Measurements from ENCODE around the gene LPCAT1. TPM values are rescaled to one million over a fixed set of nuclear protein-coding genes. Genes with fewer than 3 reads are reported as not detected.

The LPCAT1 gene
- total RNA-seq, 2 donors from 2014 or later = 17.5 to 22.7 TPM

DNA sequence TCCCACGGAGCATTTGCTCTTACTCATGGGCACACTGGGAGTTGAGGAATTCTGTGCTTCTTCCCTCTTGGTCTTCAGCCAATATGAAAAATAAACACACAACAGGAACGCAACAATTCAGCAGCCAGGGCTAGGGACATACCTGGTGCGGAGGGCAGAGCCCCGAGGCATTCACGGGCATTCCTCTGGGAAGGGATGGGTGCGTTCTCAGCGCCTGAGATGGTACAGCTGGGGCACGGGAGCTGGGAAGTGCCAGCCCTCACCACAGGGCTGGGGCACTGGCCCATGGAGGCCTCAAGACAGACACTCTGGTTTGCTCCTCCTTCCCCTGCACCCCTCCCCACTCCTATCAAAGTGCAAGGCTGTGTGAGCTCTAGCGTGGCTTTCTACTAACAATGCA is 80.6 kb downstream of the LPCAT1 start:
- DNase-seq (no peak), ATAC-seq (no peak)
- intact Hi-C loops (cut with DNase I) = no loop called here

DNA sequence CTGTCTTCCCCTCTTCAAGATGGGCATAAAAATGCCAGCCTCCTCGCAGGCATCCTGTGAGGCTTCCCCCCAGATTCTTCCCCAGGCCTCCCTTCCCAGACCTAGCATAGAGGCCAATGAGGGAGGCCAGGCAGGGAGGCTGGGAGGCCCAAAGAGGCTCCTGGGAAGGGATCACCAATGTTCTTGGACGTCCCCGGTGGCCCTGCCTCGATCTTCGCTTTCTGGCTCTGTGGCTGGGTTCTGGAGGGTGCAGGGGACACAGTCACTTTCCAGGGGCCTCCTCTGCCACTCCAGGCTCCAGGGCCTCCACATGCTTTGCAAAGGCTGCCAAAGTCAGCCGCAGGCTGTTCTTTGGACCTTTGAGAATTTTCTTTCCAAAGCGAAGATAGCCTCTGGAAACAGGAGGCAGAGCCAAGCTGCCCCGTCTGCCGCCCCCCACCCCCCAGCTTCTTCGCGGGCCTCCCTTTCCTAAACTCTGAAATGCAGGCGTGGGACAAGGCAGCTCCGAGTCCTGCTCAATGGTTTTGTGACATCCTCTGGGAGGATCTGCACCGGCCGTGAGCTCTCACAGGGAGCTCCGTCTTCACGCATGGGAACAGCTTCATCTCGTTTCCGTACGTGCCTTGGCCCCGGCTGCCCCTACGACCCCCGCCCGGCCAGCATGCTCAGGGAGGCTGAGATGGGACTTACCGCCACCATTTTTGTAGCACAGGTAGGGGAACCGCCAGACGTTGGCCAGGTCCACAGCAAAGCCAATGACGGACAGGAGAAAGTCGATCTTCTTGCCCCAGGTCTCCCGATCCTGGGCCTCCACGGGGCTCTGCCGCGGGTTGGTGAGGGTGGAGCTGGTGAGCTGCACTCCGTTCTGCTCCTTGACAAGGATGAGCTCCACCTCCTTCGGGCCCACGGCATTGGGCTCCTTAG is 81.3 kb downstream of the LPCAT1 start:
- DNase-seq = no peak
- intact Hi-C loops (cut with DNase I) = no loop called here
- no peak for ATAC-seq

DNA sequence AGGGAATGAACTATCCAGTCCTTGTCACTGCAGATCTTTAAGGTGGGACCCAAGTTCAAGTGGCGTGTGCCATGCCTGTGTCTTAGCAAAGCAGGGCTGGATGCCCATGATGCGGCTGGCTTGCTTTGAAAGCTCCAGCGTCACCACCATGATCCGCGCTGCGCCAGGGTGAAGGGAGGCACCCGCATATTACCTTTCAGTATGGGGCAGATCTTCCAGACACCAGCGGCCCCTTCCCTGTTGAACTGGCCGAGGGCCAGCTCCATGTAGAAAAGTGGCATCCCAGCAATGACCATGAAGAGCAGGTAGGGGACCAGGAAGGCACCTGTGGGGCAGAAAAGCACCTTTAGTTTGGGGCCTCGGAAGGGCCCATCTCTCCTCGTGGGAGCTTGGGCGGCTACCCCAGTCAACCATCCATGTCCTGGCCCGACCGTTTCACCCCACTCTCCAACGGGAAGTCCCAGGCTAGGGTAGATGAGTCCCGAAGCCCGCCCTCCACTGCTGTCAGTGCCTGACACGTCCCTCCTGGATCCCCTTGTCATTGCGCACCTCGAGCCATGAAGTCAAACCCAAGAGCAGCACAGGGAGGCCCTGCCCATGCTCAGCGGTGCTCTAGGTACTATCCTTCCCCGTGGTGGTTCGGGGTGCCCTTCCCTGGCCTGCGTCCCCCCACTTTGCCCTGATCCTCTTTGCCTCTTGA is 82.4 kb downstream of the LPCAT1 start:
- ATAC-seq (no peak), DNase-seq (no peak)
- intact Hi-C loops (cut with DNase I) = no loop called here

DNA sequence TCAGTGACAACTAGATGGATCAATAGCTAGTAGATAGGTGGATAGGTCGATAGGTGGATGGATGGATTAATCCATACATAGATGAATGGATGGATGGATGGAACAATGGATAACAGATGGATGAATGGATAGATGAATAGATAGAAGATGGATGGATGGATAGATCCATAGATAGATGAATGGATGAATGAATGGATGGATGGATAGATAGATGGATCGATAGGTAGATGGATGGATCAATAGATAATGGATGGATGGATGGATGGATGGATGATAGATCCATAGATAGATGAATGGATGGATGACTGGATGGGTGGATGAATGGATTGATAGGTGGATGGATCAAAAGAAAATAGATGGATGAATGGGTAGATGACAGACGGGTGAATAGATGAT is 83.7 kb downstream of the LPCAT1 start:
- ATAC-seq (no peak), DNase-seq (no peak)
- intact Hi-C loops (cut with DNase I) = no loop called here

DNA sequence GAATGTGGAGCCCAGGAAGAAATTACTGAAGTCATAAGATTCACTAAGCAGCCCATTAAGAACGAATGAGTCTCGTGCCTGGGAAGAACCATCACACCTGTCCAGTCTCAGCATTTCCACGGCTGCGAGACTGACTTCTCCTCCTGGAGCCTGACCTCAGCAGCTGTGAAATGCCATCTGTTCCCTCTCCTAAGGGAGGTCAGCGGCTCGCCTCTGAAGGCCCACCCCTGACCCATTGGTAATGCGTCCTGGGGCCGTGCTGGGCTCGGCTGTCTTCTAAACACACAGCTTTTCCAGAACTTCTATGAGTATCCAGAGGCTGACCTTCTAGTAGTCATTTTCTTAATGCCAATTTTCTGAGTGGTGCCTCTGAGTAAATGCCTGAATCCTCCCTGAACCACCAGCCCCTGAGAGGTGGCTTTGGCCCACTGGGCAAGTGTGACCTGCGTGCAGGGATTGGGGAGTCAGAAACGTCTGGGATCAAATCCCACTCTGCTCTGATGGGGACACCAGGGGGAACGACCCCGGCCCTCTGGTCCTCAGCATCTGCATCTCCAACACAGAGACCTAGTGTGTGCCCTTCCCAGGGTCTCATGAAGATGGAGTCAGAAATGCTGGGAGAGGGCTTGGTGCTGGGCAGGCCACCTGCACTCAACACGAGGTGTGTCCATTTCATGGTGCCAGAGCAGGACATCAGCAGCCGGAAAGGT is 84.2 kb downstream of the LPCAT1 start:
- no peak for ATAC-seq
- DNase-seq = no peak
- intact Hi-C loops (cut with DNase I) = no loop called here

DNA sequence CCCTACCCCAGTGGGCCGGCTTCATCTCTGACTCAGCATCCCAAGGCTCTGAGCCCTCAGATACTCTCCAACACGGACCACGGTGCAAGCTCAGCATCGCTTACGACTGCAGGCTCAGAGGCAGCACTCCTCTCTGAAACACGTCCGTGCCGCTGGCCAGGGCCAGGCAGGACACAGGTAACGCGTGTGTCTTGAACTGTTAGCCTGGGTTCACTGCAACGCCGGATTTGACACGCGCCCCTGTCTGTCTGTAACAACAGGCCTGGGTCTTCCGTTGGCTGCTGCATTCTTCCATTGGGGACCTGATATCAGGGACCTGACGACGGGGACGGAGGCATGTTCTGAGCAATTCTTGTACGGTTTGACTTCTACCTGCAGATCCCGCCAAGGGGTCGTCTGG is 84.9 kb downstream of the LPCAT1 start:
- intact Hi-C loops (cut with DNase I) = no loop called here
- DNase-seq = no peak
- no peak for ATAC-seq

DNA sequence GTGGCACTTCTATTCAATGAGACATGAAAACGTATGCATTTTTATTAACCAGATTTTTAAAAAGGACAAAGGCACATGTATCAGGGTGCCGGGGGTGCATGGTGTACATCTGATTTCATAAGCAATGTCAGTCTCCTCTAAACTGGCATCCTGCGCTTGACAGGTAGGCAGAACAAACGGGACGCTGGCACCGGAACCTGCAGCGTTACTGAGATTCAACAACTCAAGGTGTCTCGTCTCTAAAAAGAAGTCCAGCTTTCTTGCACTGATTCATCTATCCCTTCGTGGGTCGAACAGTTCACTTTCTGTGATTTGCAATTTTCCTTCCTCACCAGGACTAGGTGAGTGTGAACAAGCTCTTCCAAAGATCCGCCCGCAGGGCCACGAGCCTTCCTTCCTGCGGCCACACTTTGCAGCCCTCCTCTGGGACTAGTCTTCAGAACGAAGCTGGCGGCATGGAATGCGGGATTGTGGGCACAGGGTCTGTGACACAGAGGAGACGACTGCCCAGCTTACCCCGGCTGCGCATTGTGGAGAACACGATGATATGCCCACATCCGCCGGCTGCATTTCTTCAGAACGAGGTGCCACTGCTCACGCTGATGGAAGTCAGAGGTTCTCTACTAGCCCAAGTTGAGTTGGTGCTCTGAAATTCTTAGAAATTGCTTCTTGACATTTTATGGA is 85.7 kb downstream of the LPCAT1 start:
- intact Hi-C loops (cut with DNase I) = no loop called here
- ATAC-seq = no peak
- DNase-seq = no peak

DNA sequence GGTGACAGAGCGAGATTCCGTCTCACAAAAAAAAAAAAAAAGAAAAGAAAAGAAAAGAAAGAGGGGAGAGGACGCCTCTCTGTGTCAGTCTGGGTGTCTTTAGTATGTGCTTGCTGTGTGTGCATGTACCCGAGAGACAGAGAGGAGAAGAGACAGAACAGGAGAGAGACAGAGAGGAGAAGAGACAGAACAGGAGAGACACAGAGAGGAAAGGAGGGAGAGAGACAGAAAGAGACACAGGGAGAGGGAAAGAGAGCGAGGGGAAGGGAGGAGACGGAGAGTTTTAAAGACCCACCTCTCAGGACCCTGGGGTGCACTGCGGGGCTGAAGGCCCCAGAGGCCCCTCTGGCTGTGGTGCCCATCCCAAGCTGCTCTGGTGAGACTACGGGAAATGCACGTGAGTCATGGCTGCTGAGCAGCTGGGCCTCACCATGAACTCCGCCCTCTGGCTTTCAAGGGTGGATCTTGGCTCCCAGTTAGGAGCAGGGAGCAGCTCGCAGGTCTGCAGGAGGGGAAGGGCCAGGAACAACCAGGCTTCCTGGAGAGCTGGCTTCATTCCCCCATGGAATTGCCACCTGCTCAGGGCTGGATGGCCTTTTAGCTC is 86.4 kb downstream of the LPCAT1 start:
- intact Hi-C loops (cut with DNase I) = no loop called here
- ATAC-seq (peak in 1 of 2 donors; percentile 39), DNase-seq (no peak)

DNA sequence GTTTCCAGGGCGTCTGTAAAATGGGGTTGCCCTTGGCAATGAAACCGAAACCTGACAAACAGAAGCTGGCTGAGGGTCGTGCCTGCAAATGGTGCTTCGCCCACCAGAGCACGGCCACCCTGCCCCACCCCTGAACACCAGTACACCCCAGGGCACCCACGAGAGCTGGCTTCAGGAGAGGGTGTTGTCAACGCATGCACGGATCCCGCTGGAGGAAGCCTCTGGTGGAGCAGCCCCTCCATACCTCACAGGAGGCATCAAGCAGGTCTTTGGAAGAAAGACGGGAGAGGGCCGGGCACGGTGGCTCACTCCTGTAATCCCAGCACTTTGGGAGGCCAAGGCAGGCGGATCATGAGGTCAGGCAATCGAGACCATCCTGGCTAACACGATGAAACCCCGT is 87.1 kb downstream of the LPCAT1 start:
- intact Hi-C loops (cut with DNase I) = no loop called here
- DNase-seq (no peak), ATAC-seq (no peak)

DNA sequence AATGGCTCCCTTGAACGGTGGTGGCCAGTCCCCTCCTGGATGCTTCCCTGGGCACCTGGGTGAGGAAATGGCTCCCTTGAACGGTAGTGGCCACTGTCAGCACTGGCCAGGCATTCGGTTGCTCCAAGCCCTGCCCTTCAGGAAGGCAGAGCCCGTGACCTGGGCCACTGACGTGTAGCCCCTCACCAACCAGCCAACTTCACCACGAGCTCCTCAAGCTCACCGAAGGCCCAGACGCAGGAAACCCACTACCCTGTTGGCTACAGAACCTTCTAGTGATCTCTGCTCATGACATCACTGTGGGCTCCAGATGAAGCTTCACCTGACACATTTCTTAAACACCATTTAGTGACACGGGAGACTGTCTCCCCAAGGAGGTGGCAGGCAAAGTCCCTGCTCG is 87.7 kb downstream of the LPCAT1 start:
- intact Hi-C loops (cut with DNase I) = no loop called here
- no peak for ATAC-seq
- DNase-seq = no peak

DNA sequence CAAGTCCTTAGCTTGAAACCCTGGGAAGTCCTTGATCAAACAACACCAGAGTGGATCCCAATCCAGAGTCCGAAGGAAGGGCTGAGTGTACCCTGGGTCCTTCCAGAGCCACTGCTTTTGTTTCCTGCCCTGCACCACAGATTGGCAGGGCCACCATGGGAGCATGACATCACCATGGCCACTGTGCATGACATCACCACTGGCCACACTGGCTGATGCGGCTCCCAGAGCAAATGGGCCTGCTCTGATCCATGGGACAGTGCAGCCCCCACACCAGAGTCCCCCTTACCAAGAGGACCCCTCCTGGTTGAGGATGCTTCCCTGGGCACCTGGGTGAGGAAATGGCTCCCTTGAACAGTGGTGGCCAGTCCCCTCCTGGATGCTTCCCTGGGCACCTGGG is 88.4 kb downstream of the LPCAT1 start:
- intact Hi-C loops (cut with DNase I) = no loop called here
- DNase-seq (no peak), ATAC-seq (no peak)

DNA sequence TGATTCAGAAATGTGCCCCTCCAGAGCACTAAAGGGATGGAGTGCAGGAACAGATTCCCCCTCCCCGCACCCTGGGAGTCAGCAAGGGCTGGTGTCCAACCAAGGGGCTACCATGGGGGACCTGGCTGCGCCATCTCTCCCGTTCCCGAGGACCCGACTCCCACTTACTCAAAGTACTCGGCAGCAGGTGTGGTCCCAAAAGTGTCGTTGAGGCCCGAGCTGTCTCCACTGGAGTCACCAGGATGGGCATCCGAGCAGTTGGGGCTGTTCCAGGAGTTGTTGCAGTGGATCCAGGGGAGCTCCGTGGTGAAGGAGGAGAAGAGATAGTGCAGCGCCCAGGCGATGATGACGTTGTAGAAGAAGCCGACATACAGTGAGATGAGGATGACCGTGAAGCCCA is 91.5 kb downstream of the LPCAT1 start:
- intact Hi-C loops (cut with DNase I) = no loop called here
- DNase-seq (no peak), ATAC-seq (no peak)

DNA sequence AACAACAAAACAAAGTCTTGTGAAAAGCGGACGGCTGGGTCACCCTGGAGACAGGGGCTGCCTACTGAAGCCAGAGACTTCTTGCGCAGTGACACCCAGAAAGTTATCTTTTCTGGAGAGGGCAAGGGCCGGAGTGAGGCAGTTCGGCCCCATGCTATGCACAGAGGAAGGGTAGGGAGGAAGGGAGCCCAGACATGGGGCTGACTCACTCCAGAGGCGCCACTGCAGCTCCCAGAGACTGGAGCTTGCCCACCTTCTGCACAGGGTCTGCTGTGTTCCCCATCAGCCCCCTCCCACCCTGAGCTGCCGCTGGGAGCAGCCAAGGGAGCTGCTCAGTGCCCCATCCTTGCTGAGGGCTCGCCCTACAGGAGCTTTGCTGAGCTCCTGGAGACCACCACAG is 91.9 kb downstream of the LPCAT1 start:
- DNase-seq (no peak), ATAC-seq (no peak)
- intact Hi-C loops (cut with DNase I) = no loop called here

DNA sequence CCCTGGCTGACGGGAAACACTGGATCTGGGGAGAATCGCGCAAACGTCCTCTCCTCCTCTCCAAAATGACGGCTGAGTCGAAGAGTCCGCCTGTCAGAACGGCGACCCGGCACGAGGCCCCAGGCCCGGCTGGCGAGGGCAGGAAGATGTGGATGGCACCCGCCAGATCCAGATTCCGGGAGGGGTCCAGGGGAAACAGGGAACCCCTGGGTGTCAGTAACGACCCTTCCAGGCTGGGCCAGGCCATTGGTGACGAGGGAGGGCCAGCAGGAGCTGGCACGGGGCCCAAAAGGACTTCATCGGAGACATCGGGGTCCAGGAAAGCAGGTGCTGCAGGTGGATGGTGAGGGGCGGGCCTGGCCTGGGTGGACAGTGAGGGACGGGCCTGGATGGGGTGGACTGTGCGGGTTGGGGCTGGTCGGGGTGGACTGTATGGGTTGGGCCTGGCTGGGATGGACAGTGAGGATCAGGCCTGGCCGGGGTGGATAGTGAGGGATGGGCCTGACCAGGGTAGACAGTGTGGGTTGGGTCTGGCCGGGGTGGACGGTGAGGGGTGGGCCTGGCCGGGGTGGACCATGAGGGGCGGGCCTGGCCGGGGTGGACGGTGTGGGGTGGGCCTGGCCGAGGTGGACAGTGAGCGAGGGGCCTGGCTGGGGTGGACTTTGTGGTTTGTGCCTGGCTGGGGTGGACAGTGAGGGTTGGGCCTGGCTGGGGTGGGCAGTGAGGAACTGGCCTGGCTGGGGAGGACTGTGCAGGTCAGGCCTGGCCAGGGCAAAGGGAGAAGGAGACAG is 92.5 kb downstream of the LPCAT1 start:
- intact Hi-C loops (cut with DNase I) = no loop called here
- DNase-seq (no peak), ATAC-seq (no peak)

DNA sequence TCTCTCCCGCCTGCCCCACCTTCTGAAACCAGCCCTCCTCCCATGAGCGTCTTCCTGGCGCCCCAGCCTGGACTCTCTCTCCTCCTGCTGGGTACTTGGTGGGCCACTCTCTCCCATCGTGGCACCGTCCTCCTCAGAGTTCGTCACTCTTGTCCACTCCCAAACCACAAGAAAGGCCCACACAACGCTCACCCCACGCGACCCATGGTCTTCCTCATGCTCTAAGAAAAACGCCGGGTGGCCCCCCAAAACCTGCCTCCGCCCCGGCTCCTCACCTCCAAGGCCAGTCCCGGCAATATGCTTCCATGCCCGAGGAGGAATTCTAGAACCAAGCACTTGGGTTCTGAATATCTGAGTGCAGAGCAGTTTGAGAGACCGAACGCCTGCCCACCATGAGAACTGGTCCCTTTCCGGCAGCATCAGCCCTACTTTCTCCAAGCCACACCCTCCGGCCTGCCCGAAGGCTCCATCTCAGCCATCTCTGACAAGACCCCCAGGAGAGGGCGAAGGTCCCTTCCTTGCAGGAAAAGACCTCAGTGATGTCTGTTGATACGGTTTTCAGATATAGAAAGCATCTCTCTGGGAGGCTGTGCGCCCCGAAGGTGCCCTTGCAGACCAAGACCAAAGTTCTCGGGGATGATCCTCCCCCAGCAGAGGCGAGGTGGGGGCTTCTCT is 93.5 kb downstream of the LPCAT1 start:
- DNase-seq (no peak), ATAC-seq (no peak)
- intact Hi-C loops (cut with DNase I) = no loop called here

DNA sequence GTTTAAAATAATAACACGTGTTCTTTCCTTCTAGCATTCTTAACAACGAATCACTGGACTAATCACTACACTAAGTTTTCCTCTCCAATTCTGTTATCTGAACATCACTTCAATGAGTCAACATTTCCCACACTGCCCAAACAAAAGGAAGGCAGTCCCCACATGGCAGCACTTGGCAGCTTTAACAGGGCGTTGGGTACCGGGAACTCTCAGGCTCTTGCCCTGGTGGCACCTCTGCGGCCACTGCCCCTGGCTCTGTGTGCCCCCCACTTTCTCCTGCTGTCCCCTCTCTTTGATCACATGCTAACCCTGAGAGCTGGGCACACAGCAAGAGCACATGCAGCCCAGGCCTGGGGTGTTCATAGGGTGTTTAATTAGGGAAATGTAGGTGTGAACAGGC is 94.3 kb downstream of the LPCAT1 start:
- ATAC-seq = no peak
- intact Hi-C loops (cut with DNase I) = no loop called here
- no peak for DNase-seq

DNA sequence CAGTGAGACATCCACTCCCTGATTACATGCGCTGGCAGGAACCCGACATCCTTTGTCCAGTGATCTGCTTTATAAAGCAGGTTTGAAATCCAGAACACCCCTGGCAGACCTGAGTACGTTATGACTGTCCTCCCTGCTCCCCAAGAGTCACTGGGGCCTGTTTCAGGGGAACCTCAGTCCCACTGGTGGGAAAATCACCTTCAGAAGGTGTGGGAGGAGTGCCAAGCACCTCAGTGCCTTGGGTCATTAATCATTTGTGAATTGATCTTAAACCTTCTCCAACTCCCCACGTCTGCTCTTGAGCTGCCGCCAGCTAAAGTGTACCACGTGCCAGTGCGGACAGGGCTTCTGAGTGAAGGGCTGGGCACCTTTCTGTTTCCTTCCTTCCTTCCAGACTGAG is 94.7 kb downstream of the LPCAT1 start:
- DNase-seq (no peak), ATAC-seq (no peak)
- intact Hi-C loops (cut with DNase I) = no loop called here

DNA sequence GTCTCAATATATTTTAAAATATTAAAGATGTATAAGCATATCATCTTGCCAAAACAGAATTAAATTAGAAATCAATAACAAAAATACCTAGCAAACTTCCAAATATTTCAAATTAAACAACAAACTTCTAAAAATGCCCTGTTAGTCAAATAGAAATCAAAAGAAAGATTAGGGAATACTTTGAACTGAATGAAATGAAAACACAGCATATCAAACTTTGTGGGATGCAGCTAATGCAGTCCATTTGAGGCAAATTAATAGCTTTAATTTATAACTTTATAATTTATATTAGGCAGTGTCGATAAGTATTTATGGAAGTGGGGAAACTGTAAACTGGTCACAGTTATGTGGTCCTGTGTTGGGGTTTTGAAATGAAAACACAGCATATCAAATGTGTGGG is 95.7 kb downstream of the LPCAT1 start:
- ATAC-seq (no peak), DNase-seq (no peak)
- intact Hi-C loops (cut with DNase I) = no loop called here

Data from left cardiac atrium (tissue), 4 donors.